NT2/D1 (cell line): ENCODE measurements around the gene KLHL1.

Source experiments
- SUZ12 ChIP-seq: IDR thresholded peaks from 2 replicates; pipeline ENCODE4 v1.6.1; 2011; ENCODE audit not compliant: insufficient read length, insufficient read depth; ENCODE audit errors: extremely low read depth
- YY1 ChIP-seq: IDR thresholded peaks from 2 replicates; pipeline ENCODE4 v1.6.1; 2011; ENCODE audit not compliant: insufficient read length, insufficient read depth

- TF ChIP-seq YY1 (no peak), SUZ12 (no peak)
Observed at GRCh38 chr13:69856331-69856730, 251.9 kb downstream of the KLHL1 start.
